IPS-15b (cell line): Measurements from ENCODE around the gene EGR4.

Source experiments
- H3K27me3 ChIP-seq: one replicate; pipeline ENCODE4 v1.6.1; 2013; ENCODE audit warnings: low read length; ENCODE audit not compliant: control insufficient read depth, insufficient read depth
- H3K36me3 ChIP-seq: one replicate; pipeline ENCODE4 v1.6.1; 2013; ENCODE audit warnings: low read length; ENCODE audit not compliant: control insufficient read depth, insufficient read depth
- H3K4me1 ChIP-seq: one replicate; pipeline ENCODE4 v1.6.1; 2013; ENCODE audit warnings: mild to moderate bottlenecking, low read length; ENCODE audit not compliant: control insufficient read depth, insufficient read depth
- H3K4me3 ChIP-seq: one replicate; pipeline ENCODE4 v1.5.1; 2013; ENCODE audit warnings: low read depth, low read length
- H3K9ac ChIP-seq: one replicate; pipeline ENCODE4 v1.6.1; 2013; ENCODE audit warnings: low read depth, mild to moderate bottlenecking, low read length
- H3K9me3 ChIP-seq: one replicate; pipeline ENCODE4 v1.6.1; 2013; ENCODE audit warnings: mild to moderate bottlenecking, low read length; ENCODE audit not compliant: control insufficient read depth, insufficient read depth

Gene EGR4

GRCh38 chr2:73286134-73286655, 7.2 kb downstream of the EGR4 start:
- Histone ChIP-seq H3K9ac (no peak overlapping the region), H3K27me3 (peaks cover 47% of the 10 kb centered on the region), H3K9me3 (no peaks in the 10 kb centered on the region), H3K4me1 (peaks cover 17% of the 10 kb centered on the region), H3K36me3 (no peaks in the 10 kb centered on the region), H3K4me3 (no peak overlapping the region)

DNA sequence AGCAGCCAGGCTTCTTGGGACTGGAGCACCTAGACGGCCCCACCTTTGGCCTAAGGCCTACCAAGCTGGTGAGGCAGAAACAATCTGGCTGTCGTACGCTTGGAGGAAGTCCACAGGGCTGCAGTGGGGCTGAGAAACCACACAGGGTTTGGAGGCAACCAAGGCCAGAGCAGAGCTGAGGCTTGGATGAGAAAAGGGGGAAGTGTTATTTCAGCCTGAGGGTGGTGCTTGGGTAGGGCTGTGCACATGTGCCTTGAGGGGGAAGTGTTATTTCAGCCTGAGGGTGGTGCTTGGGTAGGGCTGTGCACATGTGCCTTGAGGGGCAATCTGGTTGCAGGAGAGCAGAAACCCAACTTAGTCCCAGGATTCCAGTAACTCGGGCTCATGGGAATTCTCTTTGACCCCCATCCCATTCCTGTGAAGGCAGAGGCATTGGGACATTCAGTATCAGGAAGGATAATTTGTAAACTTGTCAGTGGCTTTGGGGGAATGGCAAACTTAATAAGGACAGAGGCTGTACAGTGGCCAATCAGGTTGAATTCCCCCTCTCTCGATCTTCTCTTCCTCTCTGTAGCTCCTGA, 8.1 kb downstream of the EGR4 start:
- peaks cover 19% of the 10 kb centered on the region for H3K4me1 ChIP-seq
- no peaks in the 10 kb centered on the region for H3K36me3 ChIP-seq
- H3K27me3 ChIP-seq: peaks cover 39% of the 10 kb centered on the region
- H3K9ac ChIP-seq: peak overlapping the region; percentile 68
- peak overlapping the region; percentile 61 for H3K4me3 ChIP-seq
- no peaks in the 10 kb centered on the region for H3K9me3 ChIP-seq

DNA sequence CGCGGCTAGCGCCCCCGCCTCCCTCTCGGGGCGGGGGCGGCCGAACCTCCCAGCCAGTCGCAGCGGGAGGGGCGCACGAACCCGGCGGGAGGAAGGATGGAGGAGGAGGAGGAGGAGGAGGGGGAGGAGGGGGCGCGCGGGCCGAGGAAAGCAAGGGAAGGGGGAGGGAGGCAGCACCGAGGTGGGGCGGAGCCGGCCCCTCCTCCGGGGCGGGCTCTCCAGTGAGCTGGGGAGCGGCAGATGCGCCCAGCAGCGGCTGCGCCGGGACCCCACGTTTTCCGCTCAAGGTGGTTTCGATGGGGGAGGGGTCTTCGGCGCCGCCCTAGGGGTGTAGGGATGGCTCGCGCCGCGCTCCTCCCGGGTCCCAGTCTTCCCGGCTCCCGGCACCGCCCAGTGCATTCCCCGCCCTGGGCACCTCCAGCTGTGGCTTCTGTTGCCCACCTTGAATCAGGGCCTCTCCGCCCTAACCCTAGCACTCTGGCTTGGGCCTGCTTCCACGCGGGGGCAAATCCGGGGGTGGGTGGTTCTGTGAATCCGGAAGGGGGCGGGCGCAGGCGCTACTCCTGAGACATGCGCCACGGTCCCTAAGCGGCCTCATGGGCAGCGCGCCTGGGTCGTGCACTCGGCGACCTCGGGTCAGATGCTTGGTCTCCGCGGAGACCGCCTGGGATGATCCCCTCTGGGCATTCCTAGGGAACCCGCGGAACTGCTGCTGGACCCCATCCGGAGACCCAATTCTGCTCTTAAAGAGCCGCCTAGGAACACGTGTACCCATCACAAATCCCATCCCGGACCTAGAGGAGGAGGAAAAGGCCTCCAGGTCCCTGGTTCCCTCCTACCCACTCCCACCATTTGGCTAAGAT, 8.8 kb downstream of the EGR4 start, which contains the start of gene FBXO41:
FBXO41 (minus strand) TSS at position 183 of the 863 bp plus-strand sequence. CDS start 14,848 bp downstream, outside the sequence.
- no peaks in the 10 kb centered on the region for H3K36me3 ChIP-seq
- H3K9ac ChIP-seq: peak within 1 kb of the TSS; percentile 68
- no peaks in the 10 kb centered on the region for H3K9me3 ChIP-seq
- peaks cover 32% of the 10 kb centered on the region for H3K27me3 ChIP-seq
- H3K4me1 ChIP-seq: peaks cover 19% of the 10 kb centered on the region
- peak within 1 kb of the TSS; percentile 67 for H3K4me3 ChIP-seq

GRCh38 chr2:73283545-73284295, 9.6 kb downstream of the EGR4 start:
- Histone ChIP-seq H3K4me1 (peaks cover 19% of the 10 kb centered on the region), H3K36me3 (no peaks in the 10 kb centered on the region), H3K27me3 (peaks cover 26% of the 10 kb centered on the region), H3K9ac (peak overlapping the region; percentile 62), H3K4me3 (peak overlapping the region; percentile 67), H3K9me3 (no peaks in the 10 kb centered on the region)

DNA sequence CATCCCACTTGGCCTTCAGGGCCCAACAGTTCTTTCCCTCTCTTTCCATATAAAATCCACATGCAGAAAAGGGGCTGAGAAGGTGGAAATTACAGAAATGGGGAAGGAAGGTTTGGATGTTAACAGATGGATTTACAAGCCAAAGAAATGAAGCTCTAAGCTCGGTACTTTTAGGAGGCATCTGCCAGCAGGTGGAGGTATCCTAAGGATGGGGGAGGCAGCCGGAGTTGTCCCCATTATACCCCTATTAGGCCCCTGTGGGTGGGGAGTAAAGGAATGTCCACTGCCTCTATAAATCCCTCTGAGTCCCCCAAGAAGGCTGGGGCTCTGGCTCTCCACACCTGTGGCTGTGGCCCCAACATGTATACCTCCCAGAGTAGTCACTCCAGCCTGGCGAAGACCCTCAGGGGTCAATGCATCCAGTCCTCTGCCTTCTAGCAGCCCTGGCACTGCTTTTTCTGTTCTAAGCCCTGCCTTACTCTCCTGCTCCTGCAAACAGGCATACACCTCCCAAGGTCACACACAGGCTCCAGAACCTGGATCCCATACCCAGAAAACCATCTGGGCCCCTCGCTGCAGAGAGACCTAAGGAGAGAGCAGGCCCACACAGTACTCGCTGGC, 10.3 kb downstream of the EGR4 start:
- peaks cover 19% of the 10 kb centered on the region for H3K4me1 ChIP-seq
- no peaks in the 10 kb centered on the region for H3K36me3 ChIP-seq

DNA sequence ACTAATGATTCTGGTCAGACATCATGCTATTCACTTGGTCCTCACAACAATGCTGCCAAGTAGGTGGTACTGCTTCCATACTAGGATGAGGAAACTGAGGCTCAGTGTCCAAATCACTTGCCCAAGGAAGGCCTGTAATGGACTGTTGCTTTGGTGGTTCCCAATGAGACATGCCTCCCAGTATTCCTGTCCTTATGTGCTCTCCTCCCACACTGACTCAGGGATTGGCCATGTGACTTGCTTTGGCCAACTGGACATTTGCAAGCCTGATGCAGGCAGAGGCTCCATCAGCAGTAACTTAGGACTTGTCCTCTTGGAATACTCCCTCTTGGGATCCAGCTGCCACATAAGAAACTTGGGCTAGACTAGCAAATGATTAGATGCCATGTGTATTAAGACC, 12.1 kb downstream of the EGR4 start:
- H3K27me3 ChIP-seq: peaks cover 9% of the 10 kb centered on the region
- no peak overlapping the region for H3K9ac ChIP-seq
- no peak overlapping the region for H3K4me3 ChIP-seq
- H3K9me3 ChIP-seq: no peaks in the 10 kb centered on the region
- peaks cover 4% of the 10 kb centered on the region for H3K36me3 ChIP-seq
- peaks cover 15% of the 10 kb centered on the region for H3K4me1 ChIP-seq

More for the DNA sequence above, 10.3 kb downstream of the EGR4 start:
- Histone ChIP-seq H3K9ac (peak overlapping the region; percentile 62), H3K27me3 (peaks cover 19% of the 10 kb centered on the region), H3K4me3 (peak overlapping the region; percentile 67), H3K9me3 (no peaks in the 10 kb centered on the region)

- H3K4me1 ChIP-seq: peaks cover 5% of the 10 kb centered on the region
- H3K4me3 ChIP-seq: no peak overlapping the region
- H3K36me3 ChIP-seq: peaks cover 4% of the 10 kb centered on the region
- H3K9me3 ChIP-seq: no peaks in the 10 kb centered on the region
- H3K9ac ChIP-seq: no peak overlapping the region
- H3K27me3 ChIP-seq: no peaks in the 10 kb centered on the region
Measured at GRCh38 chr2:73279852-73280251, 13.5 kb downstream of the EGR4 start.

GRCh38 chr2:73272270-73272669, 21.1 kb downstream of the EGR4 start:
- no peaks in the 10 kb centered on the region for H3K9me3 ChIP-seq
- H3K4me3 ChIP-seq: no peak overlapping the region
- H3K27me3 ChIP-seq: peaks cover 30% of the 10 kb centered on the region
- H3K4me1 ChIP-seq: peaks cover 4% of the 10 kb centered on the region
- H3K36me3 ChIP-seq: peaks cover 3% of the 10 kb centered on the region
- no peak overlapping the region for H3K9ac ChIP-seq

GRCh38 chr2:73269686-73270465, 23.5 kb downstream of the EGR4 start:
- Histone ChIP-seq H3K4me3 (peak overlapping the region; percentile 57), H3K27me3 (peaks cover 33% of the 10 kb centered on the region), H3K4me1 (peaks cover 4% of the 10 kb centered on the region), H3K9me3 (no peaks in the 10 kb centered on the region), H3K9ac (no peak overlapping the region), H3K36me3 (peaks cover 3% of the 10 kb centered on the region)

GRCh38 chr2:73268830-73269685, 24.3 kb downstream of the EGR4 start:
- peak overlapping the region; percentile 32 for H3K9ac ChIP-seq
- H3K4me3 ChIP-seq: peak overlapping the region; percentile 57
- no peaks in the 10 kb centered on the region for H3K9me3 ChIP-seq
- peaks cover 4% of the 10 kb centered on the region for H3K4me1 ChIP-seq
- H3K27me3 ChIP-seq: peaks cover 33% of the 10 kb centered on the region
- H3K36me3 ChIP-seq: peaks cover 7% of the 10 kb centered on the region
